22Rv1 (cell line): ENCODE results near the gene H3-3A.
"Not testable (repeated sequence)": the region's sequence is repeated elsewhere in the genome, so short reads cannot be mapped to it uniquely, and the experiment has no call there.

Source experiments
- H3K27ac ChIP-seq: fragments of 450-650 bp; 2 replicates; pipeline ENCODE4 v1.5.1; 2017
- CTCF ChIP-seq: fragments of 450-650 bp; IDR thresholded peaks from 2 replicates; pipeline ENCODE4 v1.5.1; 2017; ENCODE audit warnings: mild to moderate bottlenecking
- ZFX ChIP-seq: fragments of 450-650 bp; IDR thresholded peaks from 2 replicates; pipeline ENCODE4 v1.6.1; 2017; ENCODE audit warnings: antibody characterized with exemption, borderline replicate concordance

The H3-3A gene

GRCh38 chr1:226085675-226086285, 23.3 kb downstream of the H3-3A start:
- no peak overlapping the region for H3K27ac ChIP-seq
- TF ChIP-seq ZFX, result no peak
- TF ChIP-seq CTCF, result no peak

GRCh38 chr1:226086776-226087175, 24.3 kb downstream of the H3-3A start:
- no peak overlapping the region for H3K27ac ChIP-seq
- TF ChIP-seq CTCF, result no peak
- no peak for TF ChIP-seq ZFX

- H3K27ac ChIP-seq, result no peak overlapping the region
Measured at GRCh38 chr1:226091461-226091860, 28.9 kb downstream of the H3-3A start.

GRCh38 chr1:226092048-226092820, 29.7 kb downstream of the H3-3A start:
- H3K27ac ChIP-seq, result not testable (repeated sequence)

More at GRCh38 chr1:226091461-226091860, 28.9 kb downstream of the H3-3A start:
- no peak for TF ChIP-seq CTCF
- no peak for TF ChIP-seq ZFX

GRCh38 chr1:226092965-226093364, 30.4 kb downstream of the H3-3A start:
- no peak overlapping the region for H3K27ac ChIP-seq
- TF ChIP-seq ZFX (no peak), CTCF (no peak)

GRCh38 chr1:226093621-226094020, 31.1 kb downstream of the H3-3A start:
- no peak for TF ChIP-seq CTCF

GRCh38 chr1:226094451-226094850, 31.9 kb downstream of the H3-3A start:
- TF ChIP-seq CTCF, result no peak
- TF ChIP-seq ZFX, result no peak
- H3K27ac ChIP-seq, result no peak overlapping the region

More at GRCh38 chr1:226093621-226094020, 31.1 kb downstream of the H3-3A start:
- H3K27ac ChIP-seq, result no peak overlapping the region
